Uterus (tissue), 2 donors: ENCODE measurements around the gene IRGQ.

Experiments used
- CTCF ChIP-seq, 4 experiments: fragments of 200-600 bp in 2 of 4; fragments of 450-650 bp in 2 of 4; sonication (generic) in 2 of 4; IDR thresholded peaks; one replicate each; pipeline ENCODE4 v1.5.1; 2016 to 2019; ENCODE audit warnings: antibody characterized with exemption in 4 of 4, mild to moderate bottlenecking in 2 of 4, moderate library complexity in 1 of 4
- POLR2A ChIP-seq, 2 donors: fragments of 450-650 bp; IDR thresholded peaks; one replicate each; pipeline ENCODE4 v1.6.1; 2016; ENCODE audit warnings: antibody characterized with exemption in 2 of 2, mild to moderate bottlenecking in 1 of 2, moderate library complexity in 1 of 2

- TF ChIP-seq CTCF (IDR thresholded peaks at IDR 0.05), result no peak
- TF ChIP-seq POLR2A (IDR thresholded peaks at IDR 0.05), result no peak
Observed at GRCh38 chr19:43548706-43549105, 47.2 kb downstream of the IRGQ start.
